SH-SY5Y (cell line): ENCODE measurements around the gene CTTN.

ENCODE experiments used
- GATA2 ChIP-seq: IDR thresholded peaks from 2 replicates; pipeline ENCODE4 v1.6.1; 2011; ENCODE audit warnings: mild to moderate bottlenecking, low read depth, low read length
- GATA3 ChIP-seq: IDR thresholded peaks from 2 replicates; pipeline ENCODE4 v1.6.1; 2011; ENCODE audit warnings: low read depth, mild to moderate bottlenecking, low read length, moderate library complexity

DNA sequence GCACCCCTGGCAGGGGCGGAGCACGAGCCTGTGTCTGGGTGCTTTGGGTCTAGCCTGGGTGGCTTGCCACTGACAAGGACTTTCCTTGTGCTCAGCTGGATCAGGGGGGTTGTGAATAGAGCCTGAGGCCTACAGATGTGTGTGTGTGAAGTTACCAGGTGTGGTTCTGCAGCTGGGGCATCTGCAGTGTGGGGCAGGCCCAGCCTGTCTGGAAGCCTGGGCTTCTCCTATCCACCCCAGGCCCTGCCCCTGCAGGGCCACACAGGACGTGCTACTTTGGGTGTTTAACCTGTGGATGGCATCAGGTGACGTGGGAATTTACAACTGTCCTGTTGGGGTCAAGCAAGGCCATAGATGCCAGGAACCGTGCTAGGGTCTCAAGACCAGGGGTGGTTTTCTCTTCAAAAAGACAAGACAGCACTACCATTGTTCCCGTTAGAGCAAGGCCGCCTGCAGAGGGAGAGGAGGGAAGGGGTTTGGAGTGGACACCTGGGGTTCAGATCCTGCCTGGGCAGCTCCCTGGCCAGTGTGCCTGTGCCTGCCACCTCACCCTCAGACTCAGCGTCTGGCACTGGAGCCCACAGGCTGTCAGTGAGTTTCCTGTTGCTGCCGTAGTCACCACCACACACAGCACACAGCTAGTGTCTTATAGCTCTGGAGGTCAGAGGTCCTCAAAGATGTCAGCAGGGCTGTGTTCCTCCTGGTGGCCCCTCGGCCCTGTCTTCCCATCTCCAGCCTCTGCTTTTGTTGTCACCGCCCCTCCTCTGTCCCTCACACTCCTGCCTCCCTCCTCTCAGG lies 31.6 kb downstream of the CTTN start:
- TF ChIP-seq GATA3 (no peak), GATA2 (no peak)
